GM18867 (cell line): ENCODE results near the gene APOBEC3G.

ENCODE experiments used
- ATAC-seq: cut with Tn5 transposase; IDR thresholded peaks from one replicate; pipeline ENCODE4 v1.9.1; 2021; ENCODE audit warnings: mild to moderate bottlenecking, moderate library complexity; ENCODE audit not compliant: unreplicated experiment

Gene APOBEC3G

DNA sequence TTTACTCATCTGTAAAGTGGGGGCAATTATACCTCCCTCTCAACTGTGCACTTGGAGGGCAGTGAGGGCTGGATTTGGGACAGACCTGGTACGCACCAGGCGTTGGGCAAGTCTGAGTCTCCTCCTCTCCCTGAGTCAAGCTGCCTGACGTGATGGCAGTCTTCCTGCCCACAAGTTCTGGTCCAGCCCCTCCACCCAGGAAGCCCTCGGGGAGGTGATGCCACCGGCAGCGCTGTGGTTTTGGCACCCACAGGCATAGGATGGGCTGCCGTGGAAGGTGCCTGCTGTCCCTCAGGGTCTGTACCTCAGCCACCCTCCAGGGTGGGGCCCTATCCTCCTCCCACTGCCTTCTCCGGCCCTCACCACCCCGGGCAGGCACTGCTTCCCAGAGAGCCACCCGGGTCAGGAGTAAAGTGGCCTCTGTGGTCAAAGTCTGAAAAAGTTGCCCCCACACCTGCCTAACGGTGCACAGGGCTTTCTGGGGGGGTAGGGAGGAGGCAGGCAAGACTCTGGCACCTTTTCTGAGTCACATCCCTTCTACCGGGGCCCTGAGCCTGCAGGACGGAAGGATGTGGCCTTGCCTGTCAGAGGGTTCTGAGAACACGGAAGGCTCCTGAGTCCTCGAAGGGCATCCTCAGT is 13.5 kb downstream of the APOBEC3G start:
- no peak for ATAC-seq

DNA sequence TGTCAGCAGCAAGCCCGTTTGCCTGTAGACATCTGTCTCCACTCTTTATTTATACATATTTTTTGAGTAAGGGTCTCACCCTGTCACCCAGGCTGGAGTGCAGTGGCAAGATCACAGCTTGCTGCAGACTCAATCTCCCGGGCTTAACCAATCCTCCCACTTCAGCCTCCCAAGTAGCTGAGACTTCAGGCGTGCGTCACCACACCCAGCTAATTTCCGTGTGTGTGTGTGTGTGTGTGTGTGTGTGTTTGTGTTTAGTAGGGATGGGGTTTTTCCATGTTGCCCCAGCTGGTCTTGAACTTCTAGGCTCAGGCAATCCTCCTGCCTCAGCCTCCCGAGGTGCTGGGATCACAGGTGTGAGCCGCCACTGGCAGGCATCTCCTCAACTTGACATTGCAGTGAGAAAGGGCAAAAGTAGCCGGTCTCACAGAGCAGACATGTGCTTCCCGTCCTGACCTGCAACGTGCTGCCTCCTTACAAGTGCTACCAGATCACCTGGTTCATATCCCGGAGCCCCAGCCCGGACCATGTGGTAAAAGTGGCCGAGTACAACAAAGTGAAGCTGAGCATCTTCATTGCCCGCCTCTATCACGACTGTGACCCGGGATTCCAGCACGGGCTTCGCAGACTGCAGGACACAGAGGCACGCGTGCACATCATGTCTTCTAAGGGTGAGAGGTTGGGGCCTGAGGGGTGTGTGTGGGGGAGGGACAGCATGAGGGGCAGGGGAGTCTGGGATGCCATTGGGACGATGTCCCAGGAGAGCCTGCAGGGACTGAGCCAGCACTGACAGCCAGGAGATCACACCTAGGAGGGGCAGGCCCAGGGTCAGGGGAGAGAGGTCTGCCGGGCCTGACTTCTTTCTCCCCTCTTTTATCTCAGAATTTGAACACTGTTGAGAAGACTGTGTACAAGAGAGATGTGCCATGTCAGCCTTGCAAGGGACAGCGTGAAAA is 14.3 kb downstream of the APOBEC3G start:
- no peak for ATAC-seq

GRCh38 chr22:39092111-39092862 is 15.2 kb downstream of the APOBEC3G start:
- ATAC-seq, result no peak

DNA sequence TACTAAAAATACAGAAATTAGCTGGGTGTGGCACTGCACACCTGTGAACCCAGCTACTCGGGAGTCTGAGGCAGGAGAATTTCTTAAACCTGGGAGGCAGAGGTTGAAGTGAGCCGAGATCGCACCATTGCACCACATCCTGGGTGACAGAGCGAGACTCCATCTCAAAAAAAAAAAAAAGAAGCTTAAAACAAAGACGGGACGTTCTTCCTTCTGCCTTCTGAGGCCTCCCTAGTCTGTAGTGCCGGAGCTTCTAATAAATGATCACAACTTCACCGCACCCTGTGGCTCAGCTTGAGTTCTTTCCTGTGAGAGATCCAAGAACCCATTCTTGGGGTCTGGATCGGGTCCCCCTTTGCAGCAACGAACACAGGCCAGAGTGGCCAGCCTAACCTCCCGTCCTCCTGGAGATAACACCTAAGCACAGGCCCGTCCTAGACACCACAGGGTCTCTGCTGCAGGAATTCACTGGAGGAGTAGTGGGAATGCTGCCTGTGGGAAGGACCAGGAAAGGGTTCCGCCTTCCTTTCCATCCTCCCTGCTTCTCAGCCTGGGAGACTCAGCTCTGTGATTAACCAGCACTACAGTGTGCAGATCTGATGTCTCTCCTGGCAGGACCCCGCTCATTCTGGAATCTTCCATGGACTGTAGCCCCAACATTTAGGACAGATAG is 17.8 kb downstream of the APOBEC3G start:
- ATAC-seq, result no peak

GRCh38 chr22:39095971-39096370 is 18.9 kb downstream of the APOBEC3G start:
- ATAC-seq, result no peak

DNA sequence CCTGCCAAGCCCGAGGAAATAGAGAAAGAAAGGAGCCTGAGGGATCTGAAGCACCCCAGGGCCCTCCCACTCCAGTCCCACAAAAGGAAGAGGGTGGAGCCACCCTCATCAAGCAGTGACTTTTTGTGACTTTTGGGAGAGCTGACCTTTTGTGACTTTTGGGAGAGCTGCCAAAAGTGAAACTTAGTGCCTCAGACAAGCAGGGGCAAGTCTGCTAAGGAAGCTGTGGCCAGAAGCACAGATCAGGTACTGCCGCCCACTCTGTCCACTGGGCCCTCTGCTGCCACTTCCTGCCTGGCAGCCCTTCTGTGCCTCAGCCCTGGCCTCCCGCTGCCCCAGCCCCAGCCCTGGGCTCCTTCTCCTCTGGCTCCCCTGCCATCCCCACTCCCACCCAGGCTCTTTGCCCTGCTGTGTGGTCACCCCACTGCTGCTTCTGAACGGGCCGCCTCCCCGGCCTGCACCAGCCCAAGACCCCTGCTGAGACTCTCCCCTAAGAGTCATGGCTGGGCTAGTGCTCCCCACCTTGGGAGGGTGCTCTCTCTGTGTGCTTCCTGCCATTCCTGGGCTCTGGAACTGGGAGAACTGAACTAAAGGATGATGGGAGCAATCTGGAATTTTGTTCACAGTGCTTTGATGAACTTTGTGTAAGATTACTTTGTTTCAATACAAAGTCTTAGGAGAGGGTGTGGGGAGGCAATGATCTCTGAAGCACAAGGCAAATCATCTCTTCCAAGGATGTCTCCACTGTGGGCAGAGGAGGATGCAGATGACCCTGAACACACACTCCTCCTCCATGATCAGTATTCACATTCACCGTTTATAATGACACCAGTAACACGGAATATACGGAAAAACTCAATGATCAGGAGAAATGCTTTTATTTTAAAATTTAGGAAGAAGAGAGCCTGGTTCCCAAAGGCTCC is 20.3 kb downstream of the APOBEC3G start, which contains the start of gene APOBEC3H:
TSS of gene APOBEC3H (plus strand) at position 147 of the 923 bp plus-strand sequence. CDS start 3,035 bp downstream, outside the sequence.
- ATAC-seq, result no peak

DNA sequence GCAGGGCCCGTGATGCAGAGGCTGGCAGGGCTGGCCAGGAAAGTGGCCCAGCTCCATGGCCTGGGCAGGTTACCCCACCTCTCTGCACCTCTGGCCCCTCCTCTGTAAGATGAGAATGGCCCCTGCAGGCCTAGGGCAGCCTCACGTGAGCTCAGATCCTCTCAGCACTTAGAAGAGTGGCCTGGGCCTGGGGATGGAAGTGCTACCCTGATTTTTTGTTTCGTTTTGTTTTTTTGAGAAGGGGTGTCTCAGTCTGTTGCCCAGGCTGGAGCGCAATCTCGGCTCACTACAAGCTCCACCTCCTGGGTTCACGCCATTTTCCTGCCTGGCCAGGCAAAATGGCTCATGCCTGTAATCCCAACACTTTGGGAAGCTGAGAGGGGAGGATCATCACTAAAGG is 21.0 kb downstream of the APOBEC3G start:
- ATAC-seq, result no peak

DNA sequence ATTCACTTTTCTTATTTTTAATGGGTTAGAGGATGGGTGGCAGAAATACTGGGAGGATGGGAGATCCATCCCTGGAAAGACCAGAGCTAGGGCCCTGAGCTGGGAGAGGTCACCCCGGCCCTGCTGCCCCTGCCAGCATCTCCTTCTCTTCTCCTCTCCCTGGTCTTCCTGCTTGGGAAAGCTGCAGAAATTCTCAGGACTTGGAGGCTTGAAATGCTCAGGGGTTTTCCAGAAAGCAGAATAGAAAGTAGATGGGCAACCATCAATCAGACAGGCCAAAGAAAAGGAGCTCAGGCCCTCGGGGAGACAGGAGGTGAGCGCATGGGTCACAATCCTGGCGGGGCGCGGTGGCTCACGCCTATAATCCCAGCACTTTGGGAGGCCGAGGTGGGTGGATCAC is 21.5 kb downstream of the APOBEC3G start:
- ATAC-seq, result no peak

GRCh38 chr22:39101226-39101625 is 24.2 kb downstream of the APOBEC3G start:
- no peak for ATAC-seq

GRCh38 chr22:39103431-39103830 is 26.4 kb downstream of the APOBEC3G start:
- ATAC-seq, result no peak

DNA sequence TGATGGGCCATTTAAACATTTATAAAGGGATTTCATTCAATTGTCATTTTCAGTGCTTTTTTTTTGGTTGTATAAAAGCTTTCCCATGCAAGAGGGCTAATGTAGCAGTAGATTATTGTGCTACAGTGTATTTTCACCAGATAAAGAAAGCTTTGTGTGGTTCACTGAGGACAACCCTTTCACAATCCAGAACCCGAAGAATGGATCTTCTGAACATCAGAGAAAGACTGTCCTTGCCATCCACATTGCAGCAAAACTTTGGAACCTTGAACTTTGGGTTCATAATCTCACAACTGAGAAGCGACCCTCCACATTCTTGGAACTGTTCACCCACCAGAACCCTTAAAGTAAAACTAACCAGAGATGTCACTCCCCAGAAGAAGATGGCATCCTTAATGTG is 29.3 kb downstream of the APOBEC3G start:
- no peak for ATAC-seq

DNA sequence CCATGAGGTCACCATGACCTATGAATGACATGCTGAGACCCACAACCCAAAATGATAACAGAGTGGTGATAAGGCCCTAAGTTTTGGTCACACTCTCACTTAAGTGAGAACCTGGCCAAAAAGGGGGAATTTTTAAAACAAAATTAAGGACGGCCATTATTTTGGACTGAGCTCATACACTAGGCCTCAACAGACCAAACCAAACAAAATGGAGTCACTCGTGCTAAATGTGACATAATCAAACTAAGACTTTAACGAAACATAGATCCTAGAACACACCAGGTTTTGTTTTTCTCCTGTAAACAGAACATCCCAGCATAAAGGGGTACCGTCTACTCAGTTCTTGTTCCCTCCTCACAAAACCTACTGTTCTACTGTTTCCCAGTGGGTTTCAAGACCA is 31.4 kb downstream of the APOBEC3G start:
- ATAC-seq, result no peak

GRCh38 chr22:39109361-39109760 is 32.3 kb downstream of the APOBEC3G start:
- ATAC-seq, result no peak

DNA sequence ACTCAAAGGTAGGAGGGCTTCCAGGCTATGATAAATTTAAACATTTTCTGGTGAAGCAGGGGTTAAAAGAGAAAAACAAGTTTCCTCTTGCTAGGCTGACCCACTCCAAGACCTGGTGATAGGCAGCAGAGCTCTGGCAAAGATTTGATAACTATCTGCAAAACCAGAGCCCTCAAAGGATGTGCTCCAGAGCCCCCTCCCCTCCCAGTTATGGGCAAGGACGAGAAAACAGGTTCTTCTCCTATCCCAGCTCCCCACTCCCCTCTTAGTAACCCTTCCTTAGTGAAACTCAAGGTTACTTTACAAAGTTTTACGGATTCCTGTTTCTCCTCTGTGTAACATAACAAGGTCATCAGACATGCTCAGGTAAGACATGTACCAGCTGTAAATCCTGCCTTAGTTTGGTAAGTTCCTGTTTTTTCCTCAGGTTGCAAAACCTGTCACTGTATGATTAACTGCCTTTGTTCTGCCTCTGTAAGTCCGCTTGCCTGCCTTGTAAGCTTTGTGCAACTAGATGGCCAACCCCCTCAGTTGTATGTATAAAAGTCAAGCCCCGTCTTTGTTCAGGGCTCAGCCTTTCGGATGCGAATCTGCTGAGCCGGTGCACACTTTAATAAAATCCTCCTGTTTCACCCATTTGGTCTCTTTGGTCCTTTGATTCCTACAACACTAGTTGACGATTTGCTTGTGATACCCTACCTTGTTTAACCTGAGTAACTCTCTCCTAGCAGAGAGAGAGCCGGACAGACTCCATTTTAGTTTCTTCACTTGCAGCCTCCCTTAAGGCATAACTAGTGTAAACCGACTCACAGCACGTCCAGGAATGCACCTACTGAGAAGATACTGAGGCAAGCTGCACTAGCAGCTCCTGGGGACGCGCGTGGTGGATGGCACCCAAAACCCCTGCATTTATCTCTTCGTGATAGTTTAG is 33.8 kb downstream of the APOBEC3G start:
- no peak for ATAC-seq

GRCh38 chr22:39114112-39114511 is 37.0 kb downstream of the APOBEC3G start:
- no peak for ATAC-seq

GRCh38 chr22:39115570-39115969 is 38.5 kb downstream of the APOBEC3G start:
- ATAC-seq, result no peak

- ATAC-seq, result no peak
Measured at GRCh38 chr22:39115977-39116621, 39.0 kb downstream of the APOBEC3G start.

- peak; percentile 44 for ATAC-seq
Measured at GRCh38 chr22:39117585-39118191, 40.6 kb downstream of the APOBEC3G start.
